GM19463 (cell line): ENCODE data around the gene MUSK.
"Not testable (repeated sequence)": the region's sequence is repeated elsewhere in the genome, so short reads cannot be mapped to it uniquely, and the experiment has no call there.

ENCODE experiments used
- ATAC-seq: cut with Tn5 transposase; IDR thresholded peaks from one replicate; pipeline ENCODE4 v1.9.1; 2021; ENCODE audit warnings: mild to moderate bottlenecking, moderate library complexity; ENCODE audit not compliant: unreplicated experiment

The MUSK gene

GRCh38 chr9:110755179-110755578 lies 86.6 kb downstream of the MUSK start:
- ATAC-seq = no peak

GRCh38 chr9:110758201-110758600 lies 89.6 kb downstream of the MUSK start:
- no peak for ATAC-seq

GRCh38 chr9:110762783-110763182 lies 94.2 kb downstream of the MUSK start:
- no peak for ATAC-seq

GRCh38 chr9:110763568-110763967 lies 95.0 kb downstream of the MUSK start:
- ATAC-seq = no peak

GRCh38 chr9:110764006-110764405 lies 95.4 kb downstream of the MUSK start:
- no peak for ATAC-seq

GRCh38 chr9:110765926-110766325 lies 97.3 kb downstream of the MUSK start:
- no peak for ATAC-seq

GRCh38 chr9:110767559-110768063 lies 99.0 kb downstream of the MUSK start:
- no peak for ATAC-seq

- no peak for ATAC-seq
Observed at GRCh38 chr9:110768886-110769285, 100.3 kb downstream of the MUSK start.

GRCh38 chr9:110769667-110770066 lies 101.1 kb downstream of the MUSK start:
- ATAC-seq = no peak

GRCh38 chr9:110775724-110776123 lies 107.1 kb downstream of the MUSK start:
- no peak for ATAC-seq

- ATAC-seq = no peak
Observed at GRCh38 chr9:110776221-110776620, 107.6 kb downstream of the MUSK start.

GRCh38 chr9:110777196-110777875 lies 108.7 kb downstream of the MUSK start:
- no peak for ATAC-seq

GRCh38 chr9:110777876-110778215 lies 109.3 kb downstream of the MUSK start:
- ATAC-seq = no peak

- ATAC-seq = no peak
Observed at GRCh38 chr9:110782701-110783100, 114.1 kb downstream of the MUSK start.

- ATAC-seq = no peak
Observed at GRCh38 chr9:110784309-110784708, 115.7 kb downstream of the MUSK start.

GRCh38 chr9:110785166-110785565 lies 116.6 kb downstream of the MUSK start:
- ATAC-seq = no peak

- not testable (repeated sequence) for ATAC-seq
Observed at GRCh38 chr9:110788396-110788795, 119.8 kb downstream of the MUSK start.

- no peak for ATAC-seq
Observed at GRCh38 chr9:110788871-110789270, 120.3 kb downstream of the MUSK start.

- no peak for ATAC-seq
Observed at GRCh38 chr9:110797611-110798010, 129.0 kb downstream of the MUSK start.

- ATAC-seq = no peak
Observed at GRCh38 chr9:110799396-110799795, 130.8 kb downstream of the MUSK start.

- no peak for ATAC-seq
Observed at GRCh38 chr9:110801426-110801825, 132.8 kb downstream of the MUSK start.

- peak; percentile 52 for ATAC-seq
Observed at GRCh38 chr9:110802416-110803035, 133.9 kb downstream of the MUSK start.
